H1 (cell line): ENCODE data around the gene FGF14. TPM values are rescaled to one million over a fixed set of nuclear protein-coding genes. Genes with fewer than 3 reads are reported as not detected.

Source experiments
- RXRA ChIP-seq: IDR thresholded peaks from 2 replicates; pipeline ENCODE4 v1.6.1; 2011; ENCODE audit warnings: low read depth, mild to moderate bottlenecking, low read length, moderate library complexity; ENCODE audit not compliant: insufficient read depth
- polyA plus RNA-seq, 7 experiments: library from polyadenylated mRNA; depleted of rRNA in 3 of 7; stranded (reverse) in 5 of 7; unstranded in 2 of 7; fragments of >200 nt in 5 of 7; fragments of 200-250 nt in 2 of 7; gene quantifications; 1 replicate in 5 of 7; 2 replicates in 1 of 7; 4 replicates in 1 of 7; pipeline versions ENCODE4 v1.2.1 to v1.2.3, GENCODE V29; 2011 to 2013; ENCODE audit warnings: missing spikeins in 2 of 7, mixed read lengths in 2 of 7
- total RNA-seq: library from RNA; stranded (reverse); fragmentation: NEBNext Ultra II Directional; extraction: Animal tissue kit (Norgen Biotek cat#: 25700); gene quantifications from 2 replicates; pipeline ENCODE4 v1.2.1, GENCODE V29; 2021

FGF14 gene
- total and polyA plus RNA-seq, 2 of the 8 experiments (the other 6 are each of a cell fraction or from before 2014, with no cell fraction given), result 0.05 to 0.58 TPM

DNA sequence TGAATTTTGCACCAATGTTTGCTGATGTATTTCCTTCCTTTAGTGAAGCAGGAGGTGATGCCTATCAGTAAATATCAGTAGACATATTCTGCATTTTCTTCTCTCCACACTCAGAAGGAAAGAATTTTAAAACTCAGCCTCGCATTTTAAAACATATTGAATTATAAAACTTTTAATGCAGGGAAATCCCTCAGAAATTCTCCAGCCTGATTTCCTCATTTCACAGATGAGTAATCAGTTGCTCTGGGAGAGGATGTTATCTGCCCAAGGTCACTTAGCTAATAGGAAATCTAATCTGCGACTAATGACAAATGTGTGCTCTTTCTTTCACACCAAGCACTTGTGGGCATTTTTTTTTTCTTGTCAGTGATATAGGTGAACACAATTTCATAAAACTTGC lies 628.8 kb downstream of the FGF14 start (continued):
- TF ChIP-seq RXRA, result no peak
